T47D (cell line): ENCODE measurements around the gene STMN3.

Experiments used
- DNase-seq, 2 experiments: peaks; one replicate each; pipeline versions ENCODE4 v3.0.0 to v3.0.0-alpha.2; 2011 to 2012; ENCODE audit warnings: low read depth in 1 of 2, low spot score in 1 of 2
- JUND ChIP-seq: IDR thresholded peaks from 2 replicates; pipeline ENCODE4 v1.6.1; 2012; ENCODE audit warnings: low read depth
- in situ Hi-C: cut with HindIII; loops from 2 replicates; pipeline ENCODE4 v1.10.0; 2016; ENCODE audit warnings: low sequenced_read_pairs, low pct_unique_long_range_greater_than_20kb

The STMN3 gene

DNA sequence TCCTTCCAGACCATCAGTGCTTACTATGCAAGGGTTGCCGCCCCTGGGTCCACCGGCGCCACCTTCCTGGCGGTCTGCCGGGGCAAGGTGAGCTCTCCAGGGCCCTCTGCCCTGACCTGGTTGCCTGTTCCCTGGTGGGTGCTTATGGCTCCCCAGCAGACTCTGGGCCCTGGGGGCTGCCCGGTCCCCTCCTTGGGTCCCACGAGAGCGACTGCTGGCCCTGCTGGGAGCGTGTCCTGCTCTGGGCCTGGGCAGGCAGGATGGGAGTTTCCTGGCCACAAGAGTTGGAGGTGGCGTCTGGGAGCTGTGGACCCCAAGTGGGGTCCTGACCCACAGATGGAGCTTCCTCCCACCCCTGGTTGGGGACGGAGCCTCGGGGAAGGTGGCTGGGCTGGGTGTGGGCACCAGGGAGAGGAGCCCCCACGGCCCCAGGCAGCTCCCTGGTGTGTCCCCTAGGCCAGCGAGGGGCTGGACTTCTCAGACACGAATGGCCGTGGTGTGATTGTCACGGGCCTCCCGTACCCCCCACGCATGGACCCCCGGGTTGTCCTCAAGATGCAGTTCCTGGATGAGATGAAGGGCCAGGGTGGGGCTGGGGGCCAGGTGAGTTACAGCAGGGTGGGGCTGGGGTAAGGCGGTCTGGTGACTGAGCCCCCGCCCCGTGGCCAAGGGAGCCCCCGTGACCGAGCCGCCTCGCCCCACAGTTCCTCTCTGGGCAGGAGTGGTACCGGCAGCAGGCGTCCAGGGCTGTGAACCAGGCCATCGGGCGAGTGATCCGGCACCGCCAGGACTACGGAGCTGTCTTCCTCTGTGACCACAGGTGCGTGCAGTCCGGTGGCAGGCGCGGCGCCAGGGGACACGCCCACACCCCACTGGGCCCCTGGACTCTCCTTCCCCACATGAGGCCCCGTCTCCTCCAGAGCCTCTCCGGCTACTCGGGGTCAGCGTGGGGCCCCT, 36.1 kb upstream of the STMN3 start:
- TF ChIP-seq JUND: no peak
- in situ Hi-C loops: no loop called here
- DNase-seq: no peak

DNA sequence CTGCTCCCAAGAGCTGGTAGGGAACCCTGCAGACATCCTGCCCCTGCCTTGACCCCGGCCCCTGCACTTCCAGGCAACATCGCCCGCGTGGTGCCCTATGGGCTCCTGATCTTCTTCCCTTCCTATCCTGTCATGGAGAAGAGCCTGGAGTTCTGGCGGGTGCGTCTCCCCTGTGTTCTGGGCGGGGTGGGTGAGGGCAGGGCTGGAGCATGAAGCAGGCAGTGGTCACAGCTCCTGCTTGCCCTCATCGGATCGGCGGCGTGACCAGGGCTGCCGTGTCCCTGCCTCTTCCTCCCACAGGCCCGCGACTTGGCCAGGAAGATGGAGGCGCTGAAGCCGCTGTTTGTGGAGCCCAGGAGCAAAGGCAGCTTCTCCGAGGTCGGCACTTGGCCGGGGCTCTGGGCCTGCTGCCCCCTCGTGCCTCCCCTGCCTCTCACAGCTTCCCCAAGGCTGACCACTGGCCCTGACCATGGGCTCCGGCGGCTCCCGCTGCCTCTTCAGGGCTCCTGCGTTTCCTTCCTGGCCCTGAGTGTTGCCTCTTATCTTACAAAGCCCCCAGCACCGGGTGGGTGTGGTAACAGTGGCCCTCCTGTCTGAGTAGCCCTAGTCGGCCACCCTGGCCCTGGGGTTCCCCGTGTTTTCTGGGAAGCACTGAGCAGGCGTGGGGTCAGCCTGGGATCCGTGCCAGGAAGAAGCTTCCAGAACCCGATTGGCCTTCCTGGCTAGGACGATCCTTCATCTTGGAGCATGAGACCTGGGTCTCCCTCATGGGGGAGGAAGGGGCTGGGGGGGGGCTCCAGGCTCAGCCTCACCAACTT, 35.2 kb upstream of the STMN3 start:
- in situ Hi-C loops: no loop called here
- TF ChIP-seq JUND: no peak
- no peak for DNase-seq

DNA sequence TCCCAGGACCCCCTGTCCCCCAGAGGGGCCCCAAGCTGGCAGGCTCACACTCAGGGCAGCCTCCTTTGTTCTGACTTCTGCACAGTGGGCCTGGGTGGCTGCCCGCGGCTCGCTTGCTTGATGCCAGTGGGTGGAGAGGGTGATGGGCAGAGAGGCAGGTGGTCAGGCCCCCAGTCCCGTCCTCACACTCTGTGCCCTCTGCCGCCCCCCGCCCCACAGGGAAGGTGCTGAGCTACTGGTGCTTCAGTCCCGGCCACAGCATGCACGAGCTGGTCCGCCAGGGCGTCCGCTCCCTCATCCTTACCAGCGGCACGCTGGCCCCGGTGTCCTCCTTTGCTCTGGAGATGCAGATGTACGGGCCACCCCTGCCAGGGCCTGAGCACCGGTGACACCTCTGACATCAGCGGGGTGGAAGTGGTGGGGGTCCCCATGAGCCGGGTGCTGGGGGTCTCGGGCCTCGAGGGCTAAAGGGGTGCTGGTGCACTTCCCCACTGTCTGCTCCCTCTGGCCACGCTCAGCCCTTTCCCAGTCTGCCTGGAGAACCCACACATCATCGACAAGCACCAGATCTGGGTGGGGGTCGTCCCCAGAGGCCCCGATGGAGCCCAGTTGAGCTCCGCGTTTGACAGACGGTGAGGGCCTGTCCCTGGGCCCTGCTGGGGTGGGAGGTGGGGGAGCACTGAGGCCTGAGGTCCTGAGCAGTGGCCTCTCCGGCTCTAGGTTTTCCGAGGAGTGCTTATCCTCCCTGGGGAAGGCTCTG, 34.4 kb upstream of the STMN3 start:
- no peak for TF ChIP-seq JUND
- DNase-seq: no peak
- in situ Hi-C loops: no loop called here

DNA sequence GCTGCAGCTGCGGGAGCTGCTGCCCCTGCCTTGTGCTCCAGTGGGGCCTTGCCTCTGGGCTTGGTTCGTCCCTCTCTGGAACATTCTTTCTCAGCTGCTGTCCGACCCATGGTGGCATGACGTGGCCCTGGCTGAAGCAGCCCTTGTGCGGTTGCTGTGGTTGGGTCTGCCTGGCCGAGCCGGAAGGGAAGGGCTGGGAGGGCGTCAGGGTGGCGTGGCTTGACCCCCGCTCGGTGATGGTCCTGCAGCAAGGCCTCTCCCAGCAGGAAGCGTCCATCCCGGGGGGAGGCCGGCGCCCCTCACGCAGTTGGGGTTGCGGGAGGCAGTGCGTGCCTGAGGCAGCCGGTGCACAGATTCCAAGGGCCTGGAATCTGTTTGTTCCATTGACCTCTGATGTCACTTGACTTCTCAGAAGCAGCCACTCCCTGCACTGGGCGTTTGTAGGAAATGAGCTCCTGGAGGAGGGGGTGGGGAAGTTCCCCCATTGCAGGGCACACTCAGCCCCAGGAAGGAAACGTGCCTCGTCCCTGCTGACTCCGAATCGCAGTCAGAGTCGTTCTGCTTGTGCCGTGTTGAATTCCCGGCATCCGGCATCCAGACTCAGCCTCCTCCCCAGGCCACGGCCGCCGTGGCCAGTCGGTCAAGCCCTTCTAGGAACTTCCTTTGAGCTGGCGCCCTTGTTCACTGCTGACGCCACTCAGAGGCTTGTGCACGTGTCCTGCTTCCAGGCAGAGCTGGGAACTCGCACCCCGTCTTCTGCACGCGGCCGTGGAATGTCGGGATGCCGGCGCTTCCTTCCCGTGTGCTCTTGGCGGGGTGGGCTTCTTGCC, 33.5 kb upstream of the STMN3 start:
- no peak for DNase-seq
- no peak for TF ChIP-seq JUND
- in situ Hi-C loops: no loop called here

DNA sequence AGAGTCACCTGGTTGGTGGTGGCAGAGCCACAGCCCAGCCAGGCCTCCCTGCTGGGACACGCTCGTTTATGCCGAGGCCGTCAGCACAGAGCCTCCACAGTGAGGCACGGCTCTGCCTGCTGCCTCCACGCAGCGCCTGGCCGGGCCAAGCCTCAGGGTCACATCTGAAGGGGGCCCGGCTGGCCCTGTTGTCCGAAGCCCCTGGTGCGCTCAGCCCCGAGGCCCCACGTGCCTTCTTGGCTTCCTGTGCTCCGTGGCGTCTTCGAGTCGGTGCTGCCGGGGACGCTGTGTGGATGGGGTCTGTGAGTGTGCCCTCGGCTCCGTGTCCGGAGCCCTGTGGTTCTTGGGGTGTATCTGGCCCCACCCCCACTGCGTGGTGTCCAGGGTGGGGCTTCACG, 32.9 kb upstream of the STMN3 start:
- no peak for TF ChIP-seq JUND
- no peak for DNase-seq
- in situ Hi-C loops: no loop called here

DNA sequence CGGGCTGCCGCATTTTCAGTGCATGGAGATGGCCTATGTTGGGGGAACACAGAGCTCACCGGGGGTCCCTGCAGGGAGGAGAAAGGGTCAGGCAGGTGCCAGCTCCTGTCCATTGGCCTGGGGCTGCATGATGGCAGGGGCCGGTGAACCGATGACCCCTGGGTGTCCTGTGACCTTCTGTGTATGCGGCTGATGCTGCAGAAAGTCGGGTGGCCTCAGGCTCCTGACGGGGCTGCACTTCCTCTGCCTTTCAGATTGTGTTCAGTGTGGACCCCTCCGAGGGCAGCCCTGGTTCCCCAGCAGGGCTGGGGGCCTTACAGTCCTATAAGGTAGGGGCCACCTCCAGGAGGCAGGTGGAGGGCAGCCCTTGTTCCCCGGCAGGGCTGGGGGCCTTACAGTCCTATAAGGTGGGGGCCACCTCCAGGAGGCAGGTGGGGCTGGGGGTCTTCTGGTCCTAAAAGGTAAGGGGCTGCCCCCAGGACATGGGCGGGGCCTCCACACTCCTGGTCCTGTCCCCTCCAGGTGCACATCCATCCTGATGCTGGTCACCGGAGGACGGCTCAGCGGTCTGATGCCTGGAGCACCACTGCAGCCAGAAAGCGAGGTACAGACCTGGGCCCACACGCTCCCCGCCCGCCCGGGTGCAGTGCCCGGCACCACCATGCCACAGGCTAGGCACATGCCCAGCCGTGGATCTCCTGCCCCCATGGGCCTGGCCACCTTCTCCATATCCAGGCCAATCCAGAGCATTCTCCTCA, 32.2 kb upstream of the STMN3 start:
- TF ChIP-seq JUND: no peak
- in situ Hi-C loops: no loop called here
- DNase-seq: no peak

DNA sequence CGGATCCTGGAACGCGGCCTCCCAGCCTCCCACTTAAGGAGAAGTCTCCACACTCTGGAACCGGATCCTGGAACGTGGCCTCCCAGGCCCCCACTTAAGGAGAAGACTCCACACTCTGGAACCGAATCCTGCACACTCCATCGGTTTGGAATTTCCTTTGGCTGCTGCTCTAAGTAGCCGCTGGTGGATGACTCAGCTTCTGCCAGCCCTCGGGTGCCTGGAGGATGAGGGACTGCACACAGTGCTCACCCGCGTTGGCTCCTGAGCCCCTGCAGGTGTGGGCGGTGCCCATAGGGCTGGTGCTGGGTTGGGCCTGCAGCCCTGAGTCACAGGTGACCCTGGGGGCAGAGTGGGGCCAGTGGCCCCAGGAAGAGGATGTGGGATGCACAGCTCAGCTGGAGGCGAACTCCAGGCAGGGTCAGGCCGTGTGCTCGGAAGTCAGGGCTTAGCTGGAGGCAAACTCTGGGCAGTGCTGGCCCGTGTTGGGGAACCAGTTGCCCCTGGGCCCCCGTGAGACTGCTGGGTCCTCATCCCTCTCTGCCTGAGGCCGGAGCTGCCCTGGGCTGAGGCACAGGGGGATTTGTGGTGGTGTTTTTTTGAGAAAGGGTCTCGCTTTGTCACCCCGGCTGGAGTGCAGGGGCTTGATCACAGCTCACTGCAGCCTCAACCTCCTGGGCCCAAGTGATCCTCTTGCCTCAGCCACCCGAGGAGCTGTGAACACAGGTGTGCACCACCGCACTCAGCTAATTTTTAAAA, 29.3 kb upstream of the STMN3 start:
- peak; percentile 58; the same call in 1 of the 2 replicates for TF ChIP-seq JUND
- in situ Hi-C loops: no loop called here
- DNase-seq: peak in 1 of 2 experiments; percentile 84

DNA sequence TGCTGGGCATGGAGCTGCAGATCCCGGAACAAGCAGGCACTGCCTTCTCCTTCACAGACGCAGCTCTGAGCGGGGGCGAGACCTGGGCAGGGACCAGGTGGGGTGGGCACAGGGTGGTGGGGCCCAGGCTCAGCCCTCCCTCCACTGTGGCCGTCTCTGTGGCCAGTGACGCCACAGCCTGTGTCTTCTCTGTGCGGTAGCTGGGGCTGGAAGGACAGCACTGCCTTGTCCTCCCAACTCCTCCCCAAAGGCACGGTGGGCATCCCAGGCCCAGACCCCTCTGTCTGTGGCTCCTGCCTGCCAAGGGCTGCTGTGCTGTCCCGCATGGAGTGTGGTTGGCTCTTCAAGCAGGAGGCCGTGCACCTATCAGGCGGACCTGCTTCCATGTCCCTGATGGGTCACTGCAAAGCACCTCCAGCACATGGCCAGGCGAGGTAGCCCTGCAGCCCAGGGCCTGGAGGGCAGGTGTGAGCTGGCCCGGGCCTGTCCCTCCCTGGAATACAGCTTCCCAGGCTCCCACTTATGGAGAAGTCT, 28.5 kb upstream of the STMN3 start:
- in situ Hi-C loops: no loop called here
- no peak for DNase-seq
- TF ChIP-seq JUND: no peak

DNA sequence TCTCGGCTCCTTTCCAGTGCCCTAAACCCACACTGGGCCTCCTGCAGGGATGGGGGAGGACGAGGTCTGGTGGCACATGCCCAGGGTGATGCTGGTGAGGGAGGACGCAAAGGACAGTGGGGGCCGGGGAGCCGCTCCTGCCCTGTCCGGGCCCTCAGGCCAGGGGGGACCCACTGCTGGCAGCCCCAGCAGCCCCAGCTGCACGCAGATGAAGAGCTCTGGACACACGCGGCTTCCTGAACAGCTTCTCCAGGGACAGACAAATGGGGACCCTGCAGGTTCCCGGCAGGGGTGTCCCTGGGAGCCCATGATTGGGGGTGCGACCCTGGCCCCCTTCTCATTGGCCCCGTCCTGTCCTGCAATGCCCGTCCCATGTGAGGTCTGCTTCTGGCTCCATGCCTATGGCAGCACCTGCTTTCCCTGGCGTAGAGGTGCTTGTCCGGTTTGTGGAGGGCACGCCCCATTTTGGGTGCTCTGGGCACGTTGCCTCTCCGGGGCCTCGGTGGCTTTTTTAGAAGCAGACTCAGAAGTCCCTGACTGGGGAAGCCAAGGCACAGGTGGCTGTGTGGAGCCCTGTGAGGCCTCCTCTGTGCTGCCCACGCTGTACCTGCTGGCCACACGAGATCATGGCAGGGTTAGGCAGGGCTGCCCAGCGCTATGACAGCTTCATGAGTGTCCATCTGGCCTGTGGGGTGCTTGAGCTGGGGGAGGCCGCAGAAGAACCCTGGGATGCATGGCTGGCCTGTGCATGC, 27.8 kb upstream of the STMN3 start:
- no peak for TF ChIP-seq JUND
- in situ Hi-C loops: no loop called here
- no peak for DNase-seq

DNA sequence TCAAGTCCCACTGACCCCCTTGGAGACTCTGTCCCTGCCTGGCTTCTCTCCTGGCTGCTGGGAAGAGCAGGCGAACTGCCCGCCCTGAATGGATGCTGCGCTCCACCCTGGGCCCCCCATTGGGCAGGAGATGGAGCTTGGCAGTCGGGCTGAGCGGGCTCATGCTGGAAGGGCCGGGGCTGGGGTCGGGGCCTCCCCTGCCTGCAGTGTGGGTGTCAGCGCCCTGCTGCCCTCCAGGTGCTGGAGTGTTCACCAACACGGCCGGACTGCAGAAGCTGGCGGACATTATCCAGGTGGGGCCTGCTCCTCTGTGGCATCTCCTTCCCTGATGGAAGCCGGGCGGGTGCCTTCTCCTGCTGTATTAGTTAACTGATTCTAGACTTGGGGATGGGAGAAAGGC, 27.2 kb upstream of the STMN3 start:
- TF ChIP-seq JUND: no peak
- DNase-seq: no peak
- in situ Hi-C loops: no loop called here
